PC-9 (cell line): ENCODE data around the gene PBX1.

ENCODE experiments used
- EZH2 ChIP-seq: fragments of 200-600 bp; sonication (generic); IDR thresholded peaks from 2 replicates; pipeline ENCODE4 v1.8.0; 2017; ENCODE audit warnings: antibody characterized with exemption, low read depth
- TF ChIP-seq, protein P1 (sequence below): fragments of 200-600 bp; sonication (generic); conservative IDR thresholded peaks from 2 replicates; pipeline ENCODE4 v1.6.1; 2017; ENCODE audit warnings: mixed run types, antibody characterized with exemption, mild to moderate bottlenecking, moderate library complexity

DNA sequence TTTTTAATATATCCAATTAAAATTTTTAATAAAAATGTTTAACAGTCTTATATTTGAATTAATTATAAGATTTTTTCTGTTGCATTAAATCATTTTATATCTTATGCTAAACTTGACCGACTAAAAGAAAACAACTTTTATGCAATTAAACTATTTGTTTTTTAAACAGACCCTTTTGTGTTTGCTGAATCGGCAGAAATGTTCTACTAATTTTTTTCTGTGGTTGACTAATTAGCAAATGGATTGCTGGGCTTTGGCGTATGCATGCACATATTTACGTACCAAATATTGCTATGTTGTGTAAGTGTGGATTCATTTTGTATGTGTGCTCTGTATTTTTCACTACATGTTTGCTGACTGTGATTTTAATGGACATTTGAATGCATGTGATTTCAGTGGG, 174.8 kb downstream of the PBX1 start:
- TF ChIP-seq, protein P1, sequence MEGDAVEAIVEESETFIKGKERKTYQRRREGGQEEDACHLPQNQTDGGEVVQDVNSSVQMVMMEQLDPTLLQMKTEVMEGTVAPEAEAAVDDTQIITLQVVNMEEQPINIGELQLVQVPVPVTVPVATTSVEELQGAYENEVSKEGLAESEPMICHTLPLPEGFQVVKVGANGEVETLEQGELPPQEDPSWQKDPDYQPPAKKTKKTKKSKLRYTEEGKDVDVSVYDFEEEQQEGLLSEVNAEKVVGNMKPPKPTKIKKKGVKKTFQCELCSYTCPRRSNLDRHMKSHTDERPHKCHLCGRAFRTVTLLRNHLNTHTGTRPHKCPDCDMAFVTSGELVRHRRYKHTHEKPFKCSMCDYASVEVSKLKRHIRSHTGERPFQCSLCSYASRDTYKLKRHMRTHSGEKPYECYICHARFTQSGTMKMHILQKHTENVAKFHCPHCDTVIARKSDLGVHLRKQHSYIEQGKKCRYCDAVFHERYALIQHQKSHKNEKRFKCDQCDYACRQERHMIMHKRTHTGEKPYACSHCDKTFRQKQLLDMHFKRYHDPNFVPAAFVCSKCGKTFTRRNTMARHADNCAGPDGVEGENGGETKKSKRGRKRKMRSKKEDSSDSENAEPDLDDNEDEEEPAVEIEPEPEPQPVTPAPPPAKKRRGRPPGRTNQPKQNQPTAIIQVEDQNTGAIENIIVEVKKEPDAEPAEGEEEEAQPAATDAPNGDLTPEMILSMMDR: no peak
- no peak for TF ChIP-seq EZH2
